ENCODE results near the gene TCF7L1. TPM values are rescaled to one million over a fixed set of nuclear protein-coding genes. Genes with fewer than 3 reads are reported as not detected.

The TCF7L1 gene
- total and polyA plus RNA-seq, 9 of the 15 experiments (the other 6 are each of a cell fraction or from before 2014, with no cell fraction given) = 0.03 to 0.11 (median 0.07) TPM; not detected in 5

DNA sequence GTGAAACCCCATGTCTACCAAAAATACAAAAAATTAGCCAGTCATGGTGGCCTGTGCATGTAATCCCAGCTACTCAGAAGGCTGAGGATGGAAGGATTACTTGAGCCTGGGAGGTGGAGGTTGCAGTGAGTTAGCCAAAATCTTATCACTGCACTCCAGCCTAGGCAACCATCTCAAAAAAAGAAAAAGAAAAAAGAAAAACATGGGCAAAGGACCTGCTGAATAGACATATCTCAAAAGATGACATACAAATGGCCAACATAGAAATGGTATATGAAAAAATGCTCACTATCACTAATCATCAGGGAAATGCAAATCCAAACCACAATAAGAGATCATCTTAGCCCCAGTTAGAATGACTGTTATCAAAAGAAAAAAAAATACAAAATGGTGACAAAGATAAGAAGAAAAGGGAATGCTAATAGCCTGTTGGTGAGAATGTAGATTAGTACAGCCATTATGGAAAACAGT lies 196.0 kb downstream of the TCF7L1 start (continued):
- peak; percentile 58; the same call in 1 of the 2 replicates for TF ChIP-seq MAFK (IDR thresholded peaks at IDR 0.05; ENCODE audit: low read length)
- no peak for TF ChIP-seq POLR3G (IDR thresholded peaks at IDR 0.05; ENCODE audit: extremely low read depth, insufficient read length, insufficient replicate concordance)
- no peak for TF ChIP-seq HMGN3 (IDR thresholded peaks at IDR 0.05; ENCODE audit: borderline replicate concordance, extremely low read depth, insufficient read length, low read depth, low read length)
- no peak for TF ChIP-seq SIRT6 (IDR thresholded peaks at IDR 0.05; ENCODE audit: low read depth, low read length)
- TF ChIP-seq HNRNPLL (IDR thresholded peaks at IDR 0.05; ENCODE audit: low read depth, low read length, poor library complexity, severe bottlenecking) = no peak
- TF ChIP-seq ZNF197 (CRISPR knock-in tag; IDR thresholded peaks at IDR 0.05; ENCODE audit: low read depth) = no peak
- TF ChIP-seq ZNF780A (CRISPR knock-in tag; IDR thresholded peaks at IDR 0.05) = no peak
- TF ChIP-seq PHB (CRISPR knock-in tag; IDR thresholded peaks at IDR 0.05) = no peak
- TF ChIP-seq, protein P1, sequence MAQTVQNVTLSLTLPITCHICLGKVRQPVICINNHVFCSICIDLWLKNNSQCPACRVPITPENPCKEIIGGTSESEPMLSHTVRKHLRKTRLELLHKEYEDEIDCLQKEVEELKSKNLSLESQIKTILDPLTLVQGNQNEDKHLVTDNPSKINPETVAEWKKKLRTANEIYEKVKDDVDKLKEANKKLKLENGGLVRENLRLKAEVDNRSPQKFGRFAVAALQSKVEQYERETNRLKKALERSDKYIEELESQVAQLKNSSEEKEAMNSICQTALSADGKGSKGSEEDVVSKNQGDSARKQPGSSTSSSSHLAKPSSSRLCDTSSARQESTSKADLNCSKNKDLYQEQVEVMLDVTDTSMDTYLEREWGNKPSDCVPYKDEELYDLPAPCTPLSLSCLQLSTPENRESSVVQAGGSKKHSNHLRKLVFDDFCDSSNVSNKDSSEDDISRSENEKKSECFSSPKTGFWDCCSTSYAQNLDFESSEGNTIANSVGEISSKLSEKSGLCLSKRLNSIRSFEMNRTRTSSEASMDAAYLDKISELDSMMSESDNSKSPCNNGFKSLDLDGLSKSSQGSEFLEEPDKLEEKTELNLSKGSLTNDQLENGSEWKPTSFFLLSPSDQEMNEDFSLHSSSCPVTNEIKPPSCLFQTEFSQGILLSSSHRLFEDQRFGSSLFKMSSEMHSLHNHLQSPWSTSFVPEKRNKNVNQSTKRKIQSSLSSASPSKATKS (CRISPR knock-in tag; IDR thresholded peaks at IDR 0.05) = no peak
- TF ChIP-seq, protein P2, sequence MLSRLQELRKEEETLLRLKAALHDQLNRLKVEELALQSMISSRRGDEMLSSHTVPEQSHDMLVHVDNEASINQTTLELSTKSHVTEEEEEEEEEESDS (CRISPR knock-in tag; IDR thresholded peaks at IDR 0.05) = no peak
- no peak for TF ChIP-seq ARID3B (CRISPR knock-in tag; IDR thresholded peaks at IDR 0.05; ENCODE audit: borderline replicate concordance)
- TF ChIP-seq POLR2H (tag; IDR thresholded peaks at IDR 0.05; ENCODE audit: low read depth) = no peak
- peak; percentile 93 for TF ChIP-seq SMARCE1 (IDR thresholded peaks at IDR 0.05)
- no peak for TF ChIP-seq FOXJ3 (CRISPR knock-in tag; IDR thresholded peaks at IDR 0.05)
- no peak for TF ChIP-seq OTX1 (CRISPR knock-in tag; IDR thresholded peaks at IDR 0.05)
- no peak for TF ChIP-seq RBM14 (IDR thresholded peaks at IDR 0.05; ENCODE audit: borderline replicate concordance, insufficient read depth, low read depth, low read length)
- TF ChIP-seq, protein P3, sequence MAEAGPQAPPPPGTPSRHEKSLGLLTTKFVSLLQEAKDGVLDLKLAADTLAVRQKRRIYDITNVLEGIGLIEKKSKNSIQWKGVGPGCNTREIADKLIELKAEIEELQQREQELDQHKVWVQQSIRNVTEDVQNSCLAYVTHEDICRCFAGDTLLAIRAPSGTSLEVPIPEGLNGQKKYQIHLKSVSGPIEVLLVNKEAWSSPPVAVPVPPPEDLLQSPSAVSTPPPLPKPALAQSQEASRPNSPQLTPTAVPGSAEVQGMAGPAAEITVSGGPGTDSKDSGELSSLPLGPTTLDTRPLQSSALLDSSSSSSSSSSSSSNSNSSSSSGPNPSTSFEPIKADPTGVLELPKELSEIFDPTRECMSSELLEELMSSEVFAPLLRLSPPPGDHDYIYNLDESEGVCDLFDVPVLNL (CRISPR knock-in tag; IDR thresholded peaks at IDR 0.05; ENCODE audit: low read depth) = no peak
- peak; percentile 64; the same call in 1 of the 2 replicates for TF ChIP-seq ZBTB2 (IDR thresholded peaks at IDR 0.05)
- no peak for TF ChIP-seq CHD2 (IDR thresholded peaks at IDR 0.05; ENCODE audit: low read depth, low read length)
- TF ChIP-seq JUND (IDR thresholded peaks at IDR 0.05; ENCODE audit: borderline replicate concordance, low read depth, low read length) = no peak
- no peak for TF ChIP-seq JUND (tag; IDR thresholded peaks at IDR 0.05; ENCODE audit: borderline replicate concordance, low read depth, low read length)

Measured in K562 (cell line).